Large intestine (tissue), 3 donors: Measurements from ENCODE around the gene CHSY1. TPM values are rescaled to one million over a fixed set of nuclear protein-coding genes. Genes with fewer than 3 reads are reported as not detected.
"Not testable (repeated sequence)": the region's sequence is repeated elsewhere in the genome, so short reads cannot be mapped to it uniquely, and the experiment has no call there.

Experiments used
- DNase-seq, 2 donors: peaks; one replicate each; pipeline versions ENCODE4 v3.0.0 to v3.0.0-alpha.2; 2013
- H3K27ac ChIP-seq: one replicate; pipeline ENCODE4 v1.5.1; 2013; ENCODE audit warnings: low read length
- H3K27me3 ChIP-seq: 2 replicates; pipeline ENCODE4 v1.6.1; 2013; ENCODE audit warnings: low read length; ENCODE audit not compliant: control insufficient read depth, insufficient read depth
- H3K36me3 ChIP-seq: 2 replicates; pipeline ENCODE4 v1.6.1; 2013; ENCODE audit warnings: low read length; ENCODE audit not compliant: control insufficient read depth, insufficient read depth
- H3K4me1 ChIP-seq: one replicate; pipeline ENCODE4 v1.6.1; 2013; ENCODE audit warnings: low read length; ENCODE audit not compliant: control insufficient read depth, insufficient read depth
- H3K4me3 ChIP-seq: one replicate; pipeline ENCODE4 v1.5.1; 2013; ENCODE audit warnings: low read length
- H3K9me3 ChIP-seq: one replicate; pipeline ENCODE4 v1.6.1; 2013; ENCODE audit warnings: mild to moderate bottlenecking, low read depth, low read length, moderate library complexity; ENCODE audit not compliant: control insufficient read depth
- WGBS: methylation state at CpG from one replicate; pipeline ENCODE4 v1.1.5; 2013; ENCODE audit warnings: low lambda C conversion rate; ENCODE audit not compliant: insufficient coverage; 5-methylcytosine and 5-hydroxymethylcytosine counted together
- polyA plus RNA-seq: library from polyadenylated mRNA; unstranded; fragments of 120-200 nt; gene quantifications from one replicate; pipeline ENCODE4 v1.2.1, GENCODE V29; 2013

The CHSY1 gene
- polyA plus RNA-seq, 1 donor, result 14.9 TPM

DNA sequence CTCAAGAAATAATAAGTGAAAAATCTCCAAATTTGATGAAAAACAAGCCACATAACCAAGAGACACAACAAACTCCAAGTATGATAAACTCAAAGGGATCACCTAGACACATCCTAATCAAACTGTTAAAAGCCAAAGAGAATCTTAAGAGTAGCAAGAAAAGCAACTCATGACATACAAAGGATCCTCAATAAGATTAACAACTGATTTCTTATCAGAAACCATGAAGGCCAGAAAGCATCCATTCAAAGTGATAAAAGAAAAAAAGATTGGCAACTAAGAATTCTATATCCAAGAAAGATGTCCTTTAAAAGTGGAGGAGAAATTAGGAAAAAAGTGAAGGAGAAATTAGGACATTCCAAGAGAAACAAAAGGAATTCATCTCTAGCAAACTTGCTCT, 23.5 kb downstream of the CHSY1 start:
- Histone ChIP-seq H3K9me3 (peaks cover 8% of the 10 kb centered on the region), H3K27me3 (no peaks in the 10 kb centered on the region), H3K4me1 (no peaks in the 10 kb centered on the region), H3K36me3 (peaks cover 20% of the 10 kb centered on the region), H3K27ac (no peak overlapping the region), H3K4me3 (no peak overlapping the region)
- DNase-seq, result no peak

GRCh38 chr15:101225658-101226057, 26.2 kb downstream of the CHSY1 start:
- H3K4me3 ChIP-seq, result no peak overlapping the region
- H3K27me3 ChIP-seq, result no peaks in the 10 kb centered on the region
- peaks cover 6% of the 10 kb centered on the region for H3K36me3 ChIP-seq
- H3K9me3 ChIP-seq, result peaks cover 8% of the 10 kb centered on the region
- no peak for DNase-seq
- H3K27ac ChIP-seq, result no peak overlapping the region
- WGBS, result no CpG with 5 or more reads among the region's 5 CpGs
- no peaks in the 10 kb centered on the region for H3K4me1 ChIP-seq

- H3K4me1 ChIP-seq, result no peaks in the 10 kb centered on the region
- no peak overlapping the region for H3K27ac ChIP-seq
- H3K27me3 ChIP-seq, result no peaks in the 10 kb centered on the region
- H3K36me3 ChIP-seq, result peaks cover 3% of the 10 kb centered on the region
- H3K4me3 ChIP-seq, result no peak overlapping the region
- H3K9me3 ChIP-seq, result no peaks in the 10 kb centered on the region
- DNase-seq, result peak in 1 of 2 donors; percentile 16
- WGBS, result 0% methylated on average over 1 of the region's 4 CpGs
Measured at GRCh38 chr15:101221902-101222301, 29.9 kb downstream of the CHSY1 start.

DNA sequence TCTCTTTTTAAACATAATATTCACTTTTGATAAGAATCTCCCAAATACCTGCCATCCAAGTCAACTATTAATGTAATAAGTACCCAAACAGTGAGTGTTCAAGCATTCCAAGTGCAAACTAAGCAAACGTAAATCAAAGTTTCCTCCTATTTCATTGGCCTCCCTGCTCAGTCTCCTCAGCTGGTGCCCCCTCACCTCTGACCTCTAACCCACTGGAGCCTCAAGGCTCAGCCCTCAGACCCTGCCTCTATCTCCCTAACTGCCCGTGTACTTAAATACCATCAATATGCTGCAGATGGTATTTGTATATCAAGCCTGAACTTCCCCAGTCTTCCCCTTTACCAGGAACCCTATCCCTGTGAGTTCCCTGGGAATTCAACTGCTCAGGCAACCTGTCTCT, 31.8 kb downstream of the CHSY1 start:
- no CpG with 5 or more reads among the region's 2 CpGs for WGBS
- Histone ChIP-seq H3K4me1 (no peaks in the 10 kb centered on the region), H3K27ac (no peak overlapping the region), H3K27me3 (no peaks in the 10 kb centered on the region), H3K9me3 (no peaks in the 10 kb centered on the region), H3K4me3 (no peak overlapping the region), H3K36me3 (no peaks in the 10 kb centered on the region)
- no peak for DNase-seq

DNA sequence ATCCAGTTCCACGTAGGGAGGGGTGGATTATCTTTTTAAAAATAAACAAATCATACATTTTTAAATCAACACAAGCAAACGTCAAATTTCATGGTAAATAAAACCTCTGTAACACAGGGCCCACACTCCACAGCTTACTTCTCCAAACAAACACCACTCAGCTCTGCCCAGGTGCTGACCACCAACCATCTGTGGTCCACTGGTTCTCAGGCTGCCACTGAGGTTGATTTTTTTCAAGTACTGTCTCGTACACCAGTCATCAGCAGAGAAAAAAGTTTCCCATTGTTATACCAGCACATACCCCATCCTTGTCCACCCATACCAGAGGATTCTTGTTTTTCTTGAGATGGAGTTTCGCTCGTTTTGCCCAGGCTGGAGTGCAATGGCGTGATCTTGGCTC, 32.4 kb downstream of the CHSY1 start:
- Histone ChIP-seq H3K4me3 (no peak overlapping the region), H3K4me1 (no peaks in the 10 kb centered on the region), H3K9me3 (no peaks in the 10 kb centered on the region), H3K27me3 (no peaks in the 10 kb centered on the region), H3K27ac (no peak overlapping the region), H3K36me3 (no peaks in the 10 kb centered on the region)
- WGBS, result no CpG with 5 or more reads among the region's 6 CpGs
- no peak for DNase-seq

DNA sequence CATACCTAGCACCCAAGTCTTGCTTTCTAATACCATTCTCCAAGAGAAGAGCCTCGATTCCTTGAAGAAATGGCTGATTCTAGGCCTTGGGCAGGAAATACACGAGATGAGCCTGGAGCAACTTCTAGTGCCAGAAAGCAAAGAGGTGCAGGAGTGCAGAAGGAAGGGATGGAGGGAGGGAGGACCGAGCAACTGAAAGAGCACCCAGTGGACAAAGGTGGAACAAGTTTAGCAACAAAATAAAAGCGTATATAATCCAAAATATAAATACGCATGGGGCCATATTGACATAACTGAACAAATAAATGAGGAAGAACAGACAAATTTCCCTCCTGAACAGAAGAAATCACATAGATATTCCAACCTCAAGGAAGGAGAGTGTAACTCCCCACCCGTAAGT, 34.4 kb downstream of the CHSY1 start:
- Histone ChIP-seq H3K27me3 (no peaks in the 10 kb centered on the region), H3K9me3 (no peaks in the 10 kb centered on the region), H3K36me3 (peaks cover 2% of the 10 kb centered on the region), H3K27ac (no peak overlapping the region), H3K4me1 (no peaks in the 10 kb centered on the region), H3K4me3 (no peak overlapping the region)
- 100% methylated on average over 2 of the region's 6 CpGs for WGBS
- no peak for DNase-seq

DNA sequence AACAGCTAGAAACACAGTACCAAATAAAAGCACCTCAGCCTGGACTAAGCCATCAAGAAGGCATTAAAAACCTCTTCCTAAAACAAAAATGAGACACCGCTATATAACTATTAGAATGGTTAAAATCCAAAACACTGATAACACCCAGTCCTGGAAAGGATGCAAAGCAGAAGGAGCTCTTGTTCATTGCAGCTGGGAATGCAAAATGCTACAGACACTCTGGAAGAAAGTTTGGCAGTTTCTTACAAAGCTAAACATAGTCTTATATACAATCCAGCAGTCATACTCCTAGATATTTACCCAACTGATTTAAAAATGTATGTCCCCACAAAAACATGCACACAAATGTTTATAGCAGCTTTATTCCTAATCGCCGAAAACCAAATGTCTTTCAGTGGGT, 35.7 kb downstream of the CHSY1 start:
- no peak for DNase-seq
- 85% methylated on average over 2 of the region's 3 CpGs for WGBS
- Histone ChIP-seq H3K27me3 (no peaks in the 10 kb centered on the region), H3K36me3 (peaks cover 2% of the 10 kb centered on the region), H3K4me1 (no peaks in the 10 kb centered on the region), H3K4me3 (no peak overlapping the region), H3K27ac (no peak overlapping the region), H3K9me3 (no peaks in the 10 kb centered on the region)

DNA sequence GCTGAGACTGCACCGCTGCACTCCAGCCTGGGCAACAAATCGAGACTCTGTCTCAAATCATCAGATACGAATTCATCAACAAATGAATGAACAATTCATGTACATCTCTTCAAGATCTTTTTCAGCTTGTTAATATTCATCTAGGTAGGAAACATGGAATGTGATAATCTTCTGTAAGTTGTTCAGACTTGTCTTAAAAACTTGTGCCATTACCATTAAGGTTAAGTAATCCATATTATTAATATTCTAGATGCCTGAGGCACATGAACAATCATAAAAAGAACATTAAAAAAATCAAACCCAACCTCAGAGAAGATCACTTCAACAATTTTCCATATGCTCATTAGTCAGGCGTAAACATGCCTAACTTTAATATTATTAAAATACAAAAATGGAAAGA, 36.2 kb downstream of the CHSY1 start:
- H3K36me3 ChIP-seq, result peaks cover 2% of the 10 kb centered on the region
- H3K4me3 ChIP-seq, result no peak overlapping the region
- H3K4me1 ChIP-seq, result no peaks in the 10 kb centered on the region
- H3K27me3 ChIP-seq, result no peaks in the 10 kb centered on the region
- H3K27ac ChIP-seq, result no peak overlapping the region
- WGBS, result no CpG with 5 or more reads among the region's 4 CpGs
- DNase-seq, result no peak
- no peaks in the 10 kb centered on the region for H3K9me3 ChIP-seq

- H3K4me1 ChIP-seq, H3K27ac ChIP-seq: not testable (repeated sequence)
Measured at GRCh38 chr15:101214435-101215097, 37.3 kb downstream of the CHSY1 start.

GRCh38 chr15:101213570-101213969, 38.3 kb downstream of the CHSY1 start:
- 90% methylated on average over 3 of the region's 5 CpGs for WGBS
- Histone ChIP-seq H3K4me3 (no peak overlapping the region), H3K36me3 (peaks cover 2% of the 10 kb centered on the region), H3K9me3 (no peaks in the 10 kb centered on the region), H3K27ac (no peak overlapping the region), H3K27me3 (no peaks in the 10 kb centered on the region), H3K4me1 (no peaks in the 10 kb centered on the region)
- DNase-seq, result no peak

More at GRCh38 chr15:101214435-101215097, 37.3 kb downstream of the CHSY1 start:
- not testable (repeated sequence) for H3K27me3 ChIP-seq, H3K36me3 ChIP-seq, DNase-seq, H3K9me3 ChIP-seq, H3K4me3 ChIP-seq
- 94% methylated on average over 5 of the region's 6 CpGs for WGBS

- H3K4me3 ChIP-seq, result no peak overlapping the region
- H3K4me1 ChIP-seq, result no peaks in the 10 kb centered on the region
- no peaks in the 10 kb centered on the region for H3K27me3 ChIP-seq
- peaks cover 2% of the 10 kb centered on the region for H3K36me3 ChIP-seq
- WGBS, result 100% methylated on average over 2 of the region's 3 CpGs
- H3K9me3 ChIP-seq, result no peaks in the 10 kb centered on the region
- no peak overlapping the region for H3K27ac ChIP-seq
- DNase-seq, result no peak
Measured at GRCh38 chr15:101213147-101213546, 38.7 kb downstream of the CHSY1 start.
